Astrocyte (in vitro differentiated cells and primary cell): ENCODE measurements around the gene TBC1D9.

Source experiments
- EZH2 ChIP-seq: IDR thresholded peaks from 2 replicates; pipeline ENCODE4 v1.6.1; 2012; ENCODE audit warnings: mild to moderate bottlenecking, low read length, inconsistent platforms; ENCODE audit not compliant: insufficient read depth
- TF ChIP-seq, protein P1 (sequence below): IDR thresholded peaks from 2 replicates; pipeline ENCODE4 v1.5.1; 2011; ENCODE audit warnings: low read depth, mild to moderate bottlenecking, inconsistent platforms, low read length, moderate library complexity; ENCODE audit not compliant: insufficient read depth

DNA sequence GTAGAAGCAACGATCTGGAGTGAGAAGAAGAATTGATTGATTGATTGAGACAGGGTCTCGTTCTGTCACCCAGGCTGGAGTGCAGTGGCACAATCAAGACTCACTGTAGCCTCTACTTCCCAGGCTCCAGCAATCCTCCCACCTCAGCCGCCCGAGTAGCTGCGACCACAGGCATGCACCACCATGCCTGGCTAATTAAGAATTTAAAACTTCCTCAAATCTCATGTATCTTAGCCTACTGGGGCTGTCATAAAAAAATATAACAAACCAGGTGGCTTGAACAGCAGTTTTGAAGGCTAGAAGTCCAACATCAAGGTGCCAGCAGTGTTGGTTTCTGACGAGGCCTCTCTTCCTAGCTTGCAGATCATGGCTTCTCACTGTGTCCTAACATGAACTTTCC, 18.3 kb upstream of the TBC1D9 start:
- TF ChIP-seq, protein P1, sequence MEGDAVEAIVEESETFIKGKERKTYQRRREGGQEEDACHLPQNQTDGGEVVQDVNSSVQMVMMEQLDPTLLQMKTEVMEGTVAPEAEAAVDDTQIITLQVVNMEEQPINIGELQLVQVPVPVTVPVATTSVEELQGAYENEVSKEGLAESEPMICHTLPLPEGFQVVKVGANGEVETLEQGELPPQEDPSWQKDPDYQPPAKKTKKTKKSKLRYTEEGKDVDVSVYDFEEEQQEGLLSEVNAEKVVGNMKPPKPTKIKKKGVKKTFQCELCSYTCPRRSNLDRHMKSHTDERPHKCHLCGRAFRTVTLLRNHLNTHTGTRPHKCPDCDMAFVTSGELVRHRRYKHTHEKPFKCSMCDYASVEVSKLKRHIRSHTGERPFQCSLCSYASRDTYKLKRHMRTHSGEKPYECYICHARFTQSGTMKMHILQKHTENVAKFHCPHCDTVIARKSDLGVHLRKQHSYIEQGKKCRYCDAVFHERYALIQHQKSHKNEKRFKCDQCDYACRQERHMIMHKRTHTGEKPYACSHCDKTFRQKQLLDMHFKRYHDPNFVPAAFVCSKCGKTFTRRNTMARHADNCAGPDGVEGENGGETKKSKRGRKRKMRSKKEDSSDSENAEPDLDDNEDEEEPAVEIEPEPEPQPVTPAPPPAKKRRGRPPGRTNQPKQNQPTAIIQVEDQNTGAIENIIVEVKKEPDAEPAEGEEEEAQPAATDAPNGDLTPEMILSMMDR: no peak
- TF ChIP-seq EZH2: no peak
